OCI-LY7 (cell line): Measurements from ENCODE around the gene BRSK2. TPM values are rescaled to one million over a fixed set of nuclear protein-coding genes. Genes with fewer than 3 reads are reported as not detected.
"Not testable (repeated sequence)": the region's sequence is repeated elsewhere in the genome, so short reads cannot be mapped to it uniquely, and the experiment has no call there.

Experiments used
- BruUV-seq: library from RNA; stranded (reverse); fragments of 400-500 nt; replicated peaks from 2 replicates; lab custom pipeline; 2021; lab: Mats Ljungman, UMichigan
- CTCF ChIA-PET: fragments of 300-600 bp; sonication (Branson Sonifier 250); formaldehyde crosslinking; loops from one replicate; lab custom pipeline; 2022; ENCODE audit warnings: antibody characterized with exemption; ENCODE audit not compliant: unreplicated experiment; lab: Charles Lee
- POLR2A ChIA-PET: fragments of 300-600 bp; sonication (Branson Sonifier 250); formaldehyde crosslinking; loops from one replicate; lab custom pipeline; 2022; ENCODE audit warnings: antibody characterized with exemption; lab: Charles Lee
- DNase-seq: peaks from one replicate; pipeline ENCODE4 v3.0.0-alpha.2; 2015; ENCODE audit warnings: low spot score
- H2AFZ ChIP-seq: fragments of 200-600 bp; sonication (generic), shearing (Covaris generic); 2 replicates; pipeline ENCODE4 v1.6.1; 2014; ENCODE audit warnings: mild to moderate bottlenecking, antibody characterized with exemption, low read length, moderate library complexity
- H3K27ac ChIP-seq: fragments of 200-600 bp; sonication (generic); 2 replicates; pipeline ENCODE4 v1.5.1; 2014; ENCODE audit warnings: mixed run types, low read depth, mild to moderate bottlenecking, moderate library complexity, low read length, inconsistent platforms; ENCODE audit not compliant: poor library complexity, severe bottlenecking
- H3K36me3 ChIP-seq: fragments of 200-600 bp; sonication (generic); 2 replicates; pipeline ENCODE4 v1.6.1; 2014; ENCODE audit warnings: mild to moderate bottlenecking, antibody characterized with exemption, low read length, moderate library complexity, mixed read lengths; ENCODE audit not compliant: insufficient read depth
- H3K4me1 ChIP-seq: fragments of 200-600 bp; sonication (generic); 2 replicates; pipeline ENCODE4 v1.5.1; 2014; ENCODE audit warnings: mild to moderate bottlenecking, low read length; ENCODE audit not compliant: insufficient read depth, poor library complexity, severe bottlenecking
- H3K4me2 ChIP-seq: fragments of 200-600 bp; sonication (generic); 2 replicates; pipeline ENCODE4 v1.6.1; 2014; ENCODE audit warnings: mild to moderate bottlenecking, low read length
- H3K4me3 ChIP-seq: fragments of 200-600 bp; sonication (generic); 2 replicates; pipeline ENCODE4 v1.5.1; 2014; ENCODE audit warnings: mild to moderate bottlenecking, low read depth, low read length; ENCODE audit not compliant: poor library complexity, severe bottlenecking
- H3K79me2 ChIP-seq: fragments of 200-600 bp; sonication (generic); 2 replicates; pipeline ENCODE4 v1.6.1; 2016; ENCODE audit warnings: low read depth, mild to moderate bottlenecking, low read length, moderate library complexity, mixed read lengths; ENCODE audit not compliant: insufficient read depth
- H3K9me2 ChIP-seq: fragments of 200-600 bp; sonication (generic); 2 replicates; pipeline ENCODE4 v1.6.1; 2016; ENCODE audit warnings: mild to moderate bottlenecking, low read length, mixed read lengths; ENCODE audit not compliant: insufficient read depth
- H3K9me3 ChIP-seq: fragments of 200-600 bp; sonication (generic); 2 replicates; pipeline ENCODE4 v1.6.1; 2014; ENCODE audit warnings: mild to moderate bottlenecking, mixed run types, low read length, mixed read lengths
- H4K20me1 ChIP-seq: fragments of 200-600 bp; sonication (generic); 2 replicates; pipeline ENCODE4 v1.6.1; 2014; ENCODE audit warnings: mild to moderate bottlenecking, antibody characterized with exemption, low read length, moderate library complexity, mixed read lengths; ENCODE audit not compliant: insufficient read depth
- EZH2phosphoT487 ChIP-seq: fragments of 200-600 bp; sonication (generic); IDR thresholded peaks from 2 replicates; pipeline ENCODE4 v1.6.1; 2018; ENCODE audit warnings: low read depth, borderline replicate concordance, mild to moderate bottlenecking, mixed run types, antibody characterized with exemption, low read length, moderate library complexity, mixed read lengths
- intact Hi-C: fragments of 100-400 bp; cut with micrococcal nuclease; formaldehyde crosslinking; loops from one replicate; pipeline ENCODE4 v1.10.0; 2022; ENCODE audit not compliant: unreplicated experiment
- total RNA-seq, 2 experiments: library from RNA; depleted of rRNA in 1 of 2; stranded (reverse); fragments of >200 nt in 1 of 2; shearing (Covaris generic) in 1 of 2; gene quantifications; 2 replicates each; pipeline ENCODE4 v1.2.3, GENCODE V29; 2014 to 2022
- TF ChIP-seq, protein P1 (sequence below): fragments of 200-600 bp; sonication (generic); conservative IDR thresholded peaks from 2 replicates; pipeline ENCODE4 v1.5.1; 2014; ENCODE audit warnings: mild to moderate bottlenecking, antibody characterized with exemption, low read length, moderate library complexity, mixed read lengths

The BRSK2 gene
- total RNA-seq, 2 experiments from 2014 or later = not detected

DNA sequence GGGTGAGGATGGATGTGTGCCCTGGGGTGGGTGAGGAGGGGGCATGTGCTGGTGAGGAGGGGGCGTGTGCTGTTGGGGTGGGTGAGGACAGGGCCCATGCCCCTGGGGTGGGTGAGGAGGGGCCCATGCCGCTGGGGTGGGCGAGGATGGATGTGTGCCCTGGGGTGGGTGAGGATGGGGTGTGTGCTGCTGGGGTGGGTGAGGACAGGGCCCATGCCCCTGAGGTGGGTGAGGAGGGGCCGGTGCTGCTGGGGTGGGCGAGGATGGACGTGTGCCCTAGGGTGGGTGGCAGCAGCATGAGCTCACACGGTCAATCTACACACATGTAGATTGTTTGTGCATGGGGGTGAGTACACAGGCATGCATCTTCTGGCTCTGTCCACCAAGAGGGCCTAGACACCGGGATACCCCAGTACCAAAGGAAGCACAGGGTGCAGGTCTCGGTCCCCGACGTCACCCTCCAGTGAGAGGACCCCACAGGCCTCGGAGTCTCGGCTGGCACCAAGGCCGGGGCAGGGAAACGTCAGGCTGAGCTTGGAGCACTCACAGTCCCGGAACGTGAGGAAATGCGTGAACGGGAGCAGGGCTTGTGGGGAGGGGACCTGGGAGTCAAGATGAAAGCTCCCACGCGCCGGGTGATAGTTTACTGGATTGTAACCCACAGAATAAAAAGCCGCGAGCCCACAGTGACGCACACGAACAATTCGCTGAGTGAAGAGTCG is 42.9 kb upstream of the BRSK2 start:
- TF ChIP-seq, protein P1, sequence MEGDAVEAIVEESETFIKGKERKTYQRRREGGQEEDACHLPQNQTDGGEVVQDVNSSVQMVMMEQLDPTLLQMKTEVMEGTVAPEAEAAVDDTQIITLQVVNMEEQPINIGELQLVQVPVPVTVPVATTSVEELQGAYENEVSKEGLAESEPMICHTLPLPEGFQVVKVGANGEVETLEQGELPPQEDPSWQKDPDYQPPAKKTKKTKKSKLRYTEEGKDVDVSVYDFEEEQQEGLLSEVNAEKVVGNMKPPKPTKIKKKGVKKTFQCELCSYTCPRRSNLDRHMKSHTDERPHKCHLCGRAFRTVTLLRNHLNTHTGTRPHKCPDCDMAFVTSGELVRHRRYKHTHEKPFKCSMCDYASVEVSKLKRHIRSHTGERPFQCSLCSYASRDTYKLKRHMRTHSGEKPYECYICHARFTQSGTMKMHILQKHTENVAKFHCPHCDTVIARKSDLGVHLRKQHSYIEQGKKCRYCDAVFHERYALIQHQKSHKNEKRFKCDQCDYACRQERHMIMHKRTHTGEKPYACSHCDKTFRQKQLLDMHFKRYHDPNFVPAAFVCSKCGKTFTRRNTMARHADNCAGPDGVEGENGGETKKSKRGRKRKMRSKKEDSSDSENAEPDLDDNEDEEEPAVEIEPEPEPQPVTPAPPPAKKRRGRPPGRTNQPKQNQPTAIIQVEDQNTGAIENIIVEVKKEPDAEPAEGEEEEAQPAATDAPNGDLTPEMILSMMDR = no peak
- no peak for TF ChIP-seq EZH2phosphoT487
- H3K4me2 ChIP-seq = no peak overlapping the region
- H3K4me3 ChIP-seq = no peak overlapping the region
- no peaks in the 10 kb centered on the region for H3K9me3 ChIP-seq
- no peaks in the 10 kb centered on the region for H4K20me1 ChIP-seq
- H2AFZ ChIP-seq = no peak overlapping the region
- POLR2A ChIA-PET = no interaction called here
- no peaks in the 10 kb centered on the region for H3K36me3 ChIP-seq
- CTCF ChIA-PET = interaction anchor here (0.6 kb wide), 1 partner anchor 36 kb away, joined by 4 read pairs; no protein-coding TSS in a partner anchor
- H3K9me2 ChIP-seq = no peaks in the 10 kb centered on the region
- BruUV-seq = no TSS peak
- H3K27ac ChIP-seq = no peak overlapping the region
- H3K4me1 ChIP-seq = no peaks in the 10 kb centered on the region
- H3K79me2 ChIP-seq = no peaks in the 10 kb centered on the region
- intact Hi-C loops = no loop called here
- no peak for DNase-seq

DNA sequence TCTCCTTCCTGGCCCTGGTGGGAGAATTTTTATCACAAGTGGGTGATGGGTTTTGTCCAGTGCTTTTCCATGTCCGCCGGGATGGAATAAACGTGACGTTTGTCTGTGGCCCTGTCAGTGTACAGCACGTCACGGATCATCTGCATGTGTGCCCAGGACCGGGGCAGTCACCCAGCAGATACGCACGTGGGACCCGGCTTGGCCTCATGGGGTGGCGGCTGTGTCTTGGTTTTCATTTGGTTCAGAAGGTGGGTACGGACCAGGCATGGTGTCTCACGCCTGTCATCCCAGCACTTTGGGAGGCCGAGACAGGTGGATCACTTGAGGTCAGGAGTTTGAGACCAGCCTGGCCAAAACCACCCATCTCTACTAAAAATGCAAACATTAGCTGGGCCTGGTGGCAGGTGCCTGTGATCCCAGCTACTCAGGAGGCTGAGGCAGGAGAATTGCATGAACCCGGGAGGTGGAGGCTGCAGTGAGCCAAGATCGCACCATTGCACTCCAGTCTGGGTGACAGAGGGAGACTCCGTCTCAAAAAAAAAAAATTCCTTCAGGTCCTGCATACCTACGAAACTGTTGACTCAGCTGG is 42.2 kb upstream of the BRSK2 start:
- H3K4me1 ChIP-seq, H3K4me2 ChIP-seq, H4K20me1 ChIP-seq, H3K79me2 ChIP-seq, H2AFZ ChIP-seq, H3K4me3 ChIP-seq, DNase-seq, H3K36me3 ChIP-seq, H3K9me2 ChIP-seq, H3K9me3 ChIP-seq, BruUV-seq, POLR2A ChIA-PET, intact Hi-C loops, H3K27ac ChIP-seq: not testable (repeated sequence)
- CTCF ChIA-PET = interaction anchor here (0.6 kb wide), 1 partner anchor 35 kb away, joined by 4 read pairs; no protein-coding TSS in a partner anchor

DNA sequence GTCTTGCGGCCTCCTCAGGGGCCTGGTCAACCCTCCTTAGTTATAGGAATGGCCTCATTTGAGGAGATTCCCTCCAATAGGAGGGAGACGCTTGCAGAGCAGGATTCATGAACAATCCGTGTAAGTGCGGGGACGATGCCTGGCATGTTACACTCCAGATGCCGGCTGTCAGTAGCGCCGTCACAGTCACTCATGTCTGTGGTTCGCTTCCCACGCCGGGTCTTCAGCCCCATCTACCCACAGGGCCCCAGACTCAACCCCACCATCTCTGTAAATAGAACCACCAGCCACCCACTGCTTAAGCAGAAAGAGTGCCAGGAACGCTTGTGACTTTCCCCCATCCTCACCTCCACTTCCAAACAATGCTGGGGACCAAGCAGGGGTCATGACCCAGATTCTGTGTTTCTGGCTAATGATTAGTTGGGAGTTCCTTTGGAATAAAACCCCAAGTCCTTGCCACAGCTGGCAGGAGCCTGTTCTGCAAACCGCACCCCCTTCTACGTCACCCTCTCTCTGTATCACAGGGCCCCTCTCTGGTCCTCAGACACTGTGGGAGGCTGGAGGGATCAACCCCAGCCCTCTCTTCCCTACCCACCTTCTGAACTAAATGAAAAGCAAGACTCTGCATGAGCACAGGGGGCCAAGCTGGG is 41.5 kb upstream of the BRSK2 start:
- no peak for TF ChIP-seq EZH2phosphoT487
- TF ChIP-seq, protein P1 = no peak
- no peaks in the 10 kb centered on the region for H3K79me2 ChIP-seq
- no peak overlapping the region for H3K27ac ChIP-seq
- no peak for DNase-seq
- no peaks in the 10 kb centered on the region for H3K4me1 ChIP-seq
- H2AFZ ChIP-seq = no peak overlapping the region
- H3K36me3 ChIP-seq = no peaks in the 10 kb centered on the region
- H4K20me1 ChIP-seq = no peaks in the 10 kb centered on the region
- no TSS peak for BruUV-seq
- no peak overlapping the region for H3K4me3 ChIP-seq
- CTCF ChIA-PET = no interaction called here
- no peaks in the 10 kb centered on the region for H3K9me2 ChIP-seq
- H3K9me3 ChIP-seq = no peaks in the 10 kb centered on the region
- intact Hi-C loops = no loop called here
- POLR2A ChIA-PET = no interaction called here
- H3K4me2 ChIP-seq = no peak overlapping the region
